Measurements from ENCODE around the gene PCSK2. TPM values are rescaled to one million over a fixed set of nuclear protein-coding genes. Genes with fewer than 3 reads are reported as not detected.

PCSK2 gene
- polyA plus RNA-seq, 3 donors, result not detected

- Mint-ChIP-seq H3K27ac (no peak overlapping the region), H3K9me3 (peaks cover 0 to 2% (median 0%) of the 10 kb centered on the region in 7 donors), H3K27me3 (ENCODE audit: low read depth in 3 of 3) (peaks cover 2 to 14% (median 8%) of the 10 kb centered on the region in 3 donors), H3K4me1 (no peaks in the 10 kb centered on the region), H3K4me3 (no peak overlapping the region), H3K36me3 (no peaks in the 10 kb centered on the region)
- intact Hi-C loops (cut with micrococcal nuclease), result no loop called here
- Histone ChIP-seq H3K4me3 (replicated peaks in 1 of 3; ENCODE audit: low read depth in 2 of 3, low read length in 3 of 3) (no peak overlapping the region), H3K9ac (ENCODE audit: insufficient read depth, low read length, poor library complexity, severe bottlenecking) (no peak overlapping the region), H3K9me3 (replicated peaks in 1 of 2; ENCODE audit: control insufficient read depth in 1 of 2, insufficient read depth in 1 of 2, low read length in 2 of 2) (no peaks in the 10 kb centered on the region), H3K36me3 (replicated peaks in 1 of 2; ENCODE audit: control insufficient read depth in 1 of 2, insufficient read depth in 2 of 2, low read length in 2 of 2) (no peaks in the 10 kb centered on the region), H2AFZ (ENCODE audit: insufficient read depth, low read depth, low read length, poor library complexity, severe bottlenecking) (no peak overlapping the region), H4K20me1 (ENCODE audit: insufficient read depth, low read length) (no peaks in the 10 kb centered on the region), H3K79me2 (ENCODE audit: insufficient read depth, low read length) (no peaks in the 10 kb centered on the region), H3K27me3 (ENCODE audit: control insufficient read depth in 2 of 2, insufficient read depth in 2 of 2, low read length in 2 of 2) (no peaks in the 10 kb centered on the region), H3K4me1 (ENCODE audit: control insufficient read depth in 1 of 2, insufficient read depth in 2 of 2, low read length in 2 of 2) (no peaks in the 10 kb centered on the region), H3K27ac (ENCODE audit: low read depth in 1 of 2, low read length in 2 of 2) (no peak overlapping the region), H3K4me2 (replicated peaks; ENCODE audit: extremely low read depth, low read length, poor library complexity, severe bottlenecking) (no peak overlapping the region)
- 94% methylated on average over 2 of the region's 3 CpGs for WGBS (ENCODE audit: insufficient coverage)
- DNase-seq, result no peak
- TF ChIP-seq CTCF (IDR thresholded peaks at IDR 0.05), result no peak
These were observed 225.6 kb downstream of the PCSK2 start for GRCh38 chr20:17452441-17452840.

GRCh38 chr20:17453592-17453991, 226.8 kb downstream of the PCSK2 start:
- Histone ChIP-seq H3K27me3 (ENCODE audit: control insufficient read depth in 2 of 2, insufficient read depth in 2 of 2, low read length in 2 of 2) (no peaks in the 10 kb centered on the region), H4K20me1 (ENCODE audit: insufficient read depth, low read length) (no peaks in the 10 kb centered on the region), H3K4me1 (ENCODE audit: control insufficient read depth in 1 of 2, insufficient read depth in 2 of 2, low read length in 2 of 2) (no peaks in the 10 kb centered on the region), H3K4me2 (replicated peaks; ENCODE audit: extremely low read depth, low read length, poor library complexity, severe bottlenecking) (no peak overlapping the region), H3K9ac (ENCODE audit: insufficient read depth, low read length, poor library complexity, severe bottlenecking) (no peak overlapping the region), H3K79me2 (ENCODE audit: insufficient read depth, low read length) (no peaks in the 10 kb centered on the region), H3K27ac (ENCODE audit: low read depth in 1 of 2, low read length in 2 of 2) (no peak overlapping the region), H3K36me3 (replicated peaks in 1 of 2; ENCODE audit: control insufficient read depth in 1 of 2, insufficient read depth in 2 of 2, low read length in 2 of 2) (no peaks in the 10 kb centered on the region), H3K9me3 (replicated peaks in 1 of 2; ENCODE audit: control insufficient read depth in 1 of 2, insufficient read depth in 1 of 2, low read length in 2 of 2) (no peaks in the 10 kb centered on the region), H2AFZ (ENCODE audit: insufficient read depth, low read depth, low read length, poor library complexity, severe bottlenecking) (no peak overlapping the region), H3K4me3 (replicated peaks in 1 of 3; ENCODE audit: low read depth in 2 of 3, low read length in 3 of 3) (no peak overlapping the region)
- 91% methylated on average over 21 of the region's 22 CpGs for WGBS (ENCODE audit: insufficient coverage)
- no peak for TF ChIP-seq CTCF (IDR thresholded peaks at IDR 0.05)
- Mint-ChIP-seq H3K27me3 (ENCODE audit: low read depth in 3 of 3) (peaks cover 2 to 14% (median 8%) of the 10 kb centered on the region in 3 donors), H3K4me1 (no peaks in the 10 kb centered on the region), H3K9me3 (peaks cover 0 to 2% (median 0%) of the 10 kb centered on the region in 7 donors), H3K4me3 (no peak overlapping the region), H3K27ac (no peak overlapping the region), H3K36me3 (no peaks in the 10 kb centered on the region)
- intact Hi-C loops (cut with micrococcal nuclease), result no loop called here
- no peak for DNase-seq

Data from CD14-positive monocyte (primary cell).